ENCODE data around the gene SCART1.
"Not testable (repeated sequence)": the region's sequence is repeated elsewhere in the genome, so short reads cannot be mapped to it uniquely, and the experiment has no call there.

SCART1 gene

GRCh38 chr10:133474027-133474426 is 20.3 kb downstream of the SCART1 start:
- DNase-seq (ENCODE audit: low spot score), result no peak

- DNase-seq (ENCODE audit: low spot score), result no peak
Observed at GRCh38 chr10:133474665-133475424, 21.1 kb downstream of the SCART1 start.

GRCh38 chr10:133475425-133475734 is 21.6 kb downstream of the SCART1 start:
- peak; percentile 34 for DNase-seq (ENCODE audit: low spot score)

GRCh38 chr10:133475821-133476640 is 22.3 kb downstream of the SCART1 start:
- peak; percentile 18 for DNase-seq (ENCODE audit: low spot score)

- DNase-seq (ENCODE audit: low spot score), result no peak
Observed at GRCh38 chr10:133476641-133476990, 22.9 kb downstream of the SCART1 start.

GRCh38 chr10:133481086-133481643 is 27.4 kb downstream of the SCART1 start:
- DNase-seq (ENCODE audit: low spot score), result no peak

GRCh38 chr10:133481657-133482056 is 27.9 kb downstream of the SCART1 start:
- no peak for DNase-seq (ENCODE audit: low spot score)

GRCh38 chr10:133484818-133485217 is 31.1 kb downstream of the SCART1 start:
- no peak for DNase-seq (ENCODE audit: low spot score)

GRCh38 chr10:133487085-133487484 is 33.3 kb downstream of the SCART1 start:
- DNase-seq (ENCODE audit: low spot score), result no peak

GRCh38 chr10:133488354-133488753 is 34.6 kb downstream of the SCART1 start:
- no peak for DNase-seq (ENCODE audit: low spot score)

GRCh38 chr10:133489816-133490588 is 36.3 kb downstream of the SCART1 start:
- DNase-seq (ENCODE audit: low spot score), result no peak

GRCh38 chr10:133493562-133493961 is 39.8 kb downstream of the SCART1 start:
- not testable (repeated sequence) for DNase-seq (ENCODE audit: low spot score)

GRCh38 chr10:133497363-133497762 is 43.6 kb downstream of the SCART1 start:
- peak; percentile 8 for DNase-seq (ENCODE audit: low spot score)

GRCh38 chr10:133499176-133499575 is 45.4 kb downstream of the SCART1 start:
- DNase-seq (ENCODE audit: low spot score), result not testable (repeated sequence)

- DNase-seq (ENCODE audit: low spot score), result not testable (repeated sequence)
Observed at GRCh38 chr10:133500897-133501296, 47.2 kb downstream of the SCART1 start.

GRCh38 chr10:133509700-133510099 is 56.0 kb downstream of the SCART1 start:
- no peak for DNase-seq (ENCODE audit: low spot score)

GRCh38 chr10:133511408-133511807 is 57.7 kb downstream of the SCART1 start:
- no peak for DNase-seq (ENCODE audit: low spot score)

- DNase-seq (ENCODE audit: low spot score), result no peak
Observed at GRCh38 chr10:133511907-133512528, 58.3 kb downstream of the SCART1 start.

GRCh38 chr10:133515471-133515870 is 61.7 kb downstream of the SCART1 start:
- DNase-seq (ENCODE audit: low spot score), result no peak

GRCh38 chr10:133516057-133516456 is 62.3 kb downstream of the SCART1 start:
- DNase-seq (ENCODE audit: low spot score), result no peak

GRCh38 chr10:133518517-133518916 is 64.8 kb downstream of the SCART1 start:
- DNase-seq (ENCODE audit: low spot score), result not testable (repeated sequence)
